HG03097 (cell line): Measurements from ENCODE around the gene FBXO34.

ENCODE experiments used
- ATAC-seq: cut with Tn5 transposase; IDR thresholded peaks from one replicate; pipeline ENCODE4 v1.9.1; 2021; ENCODE audit not compliant: unreplicated experiment, low FRiP score

Gene FBXO34, protein sequence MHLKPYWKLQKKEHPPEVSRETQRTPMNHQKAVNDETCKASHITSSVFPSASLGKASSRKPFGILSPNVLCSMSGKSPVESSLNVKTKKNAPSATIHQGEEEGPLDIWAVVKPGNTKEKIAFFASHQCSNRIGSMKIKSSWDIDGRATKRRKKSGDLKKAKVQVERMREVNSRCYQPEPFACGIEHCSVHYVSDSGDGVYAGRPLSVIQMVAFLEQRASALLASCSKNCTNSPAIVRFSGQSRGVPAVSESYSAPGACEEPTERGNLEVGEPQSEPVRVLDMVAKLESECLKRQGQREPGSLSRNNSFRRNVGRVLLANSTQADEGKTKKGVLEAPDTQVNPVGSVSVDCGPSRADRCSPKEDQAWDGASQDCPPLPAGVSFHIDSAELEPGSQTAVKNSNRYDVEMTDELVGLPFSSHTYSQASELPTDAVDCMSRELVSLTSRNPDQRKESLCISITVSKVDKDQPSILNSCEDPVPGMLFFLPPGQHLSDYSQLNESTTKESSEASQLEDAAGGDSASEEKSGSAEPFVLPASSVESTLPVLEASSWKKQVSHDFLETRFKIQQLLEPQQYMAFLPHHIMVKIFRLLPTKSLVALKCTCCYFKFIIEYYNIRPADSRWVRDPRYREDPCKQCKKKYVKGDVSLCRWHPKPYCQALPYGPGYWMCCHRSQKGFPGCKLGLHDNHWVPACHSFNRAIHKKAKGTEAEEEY

DNA sequence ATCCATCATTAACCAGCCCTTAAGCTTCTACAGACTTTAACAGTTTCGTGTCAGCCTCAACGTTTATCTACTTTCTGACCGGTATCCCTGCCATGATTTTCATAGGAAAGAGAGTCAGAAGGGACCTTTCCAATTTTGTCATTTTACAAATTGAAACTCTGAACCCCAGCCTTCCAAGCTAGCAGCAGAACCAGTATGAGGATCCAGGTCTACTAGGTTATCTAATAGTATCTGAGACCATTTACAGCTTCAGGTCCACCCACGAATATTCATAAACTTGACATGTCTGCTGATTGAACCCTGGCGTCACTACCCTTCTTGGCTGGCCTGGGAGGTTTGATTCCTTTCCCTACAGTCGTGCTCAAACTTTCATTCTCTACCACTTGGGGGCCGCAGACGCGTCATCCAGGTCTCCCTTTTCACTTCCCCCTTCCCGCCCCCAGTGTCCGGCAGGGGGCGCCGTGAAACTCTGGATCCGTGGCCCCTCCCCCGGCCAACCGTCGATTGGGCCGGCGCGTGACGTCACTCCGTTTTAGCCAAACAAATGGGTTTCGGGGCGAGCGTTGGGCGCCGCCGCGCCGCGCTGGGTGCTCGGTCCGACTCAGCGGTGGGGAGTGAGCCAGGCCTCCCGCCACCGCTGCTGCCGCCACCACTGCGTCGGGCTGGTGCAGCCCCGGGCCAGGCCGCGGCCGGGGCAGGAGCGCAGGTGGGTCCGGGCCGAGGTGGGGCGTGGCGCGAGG, at the start of gene FBXO34:
TSS of gene FBXO34 (plus strand) at position 590 of the 740 bp plus-strand sequence. CDS start 78,970 bp downstream, outside the sequence.
- ATAC-seq: peak; percentile 79

DNA sequence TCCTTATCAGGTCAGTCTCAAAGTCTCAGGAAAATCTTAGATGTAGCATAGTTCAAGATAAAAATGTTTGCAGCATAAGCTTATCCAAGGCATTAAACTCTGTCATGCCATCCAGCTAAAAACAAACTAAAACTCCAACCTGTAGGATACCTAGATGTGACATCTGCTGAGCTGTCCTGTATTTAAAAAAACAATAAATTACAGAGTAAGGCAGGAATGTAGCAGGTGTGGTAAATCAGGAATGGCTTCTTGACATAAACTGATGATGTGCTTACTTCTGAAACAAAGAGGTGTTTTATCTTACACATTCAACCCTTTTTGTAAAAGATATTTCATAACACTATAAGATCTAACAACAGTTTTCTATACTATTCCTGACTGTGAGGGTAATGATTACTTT, 49.3 kb upstream of the FBXO34 start:
- no peak for ATAC-seq

DNA sequence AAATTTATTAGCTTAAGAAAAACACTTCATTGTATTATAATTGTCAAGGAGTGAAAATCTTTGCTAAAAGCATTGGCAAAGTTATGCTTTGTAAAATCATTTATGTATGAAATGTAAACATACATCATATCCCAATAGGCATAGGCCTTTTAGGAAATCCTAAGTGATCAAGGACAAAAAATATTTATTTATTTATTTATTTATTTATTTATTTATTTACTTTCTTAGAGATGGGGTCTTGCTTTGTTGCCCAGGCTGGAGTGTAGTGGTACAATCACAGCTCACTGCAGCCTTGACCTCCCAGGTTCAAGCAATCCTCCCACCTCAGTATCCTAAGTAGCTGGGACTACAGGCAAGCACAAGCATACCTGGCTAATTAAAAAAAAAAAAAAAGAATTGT, 47.9 kb upstream of the FBXO34 start:
- ATAC-seq: no peak

DNA sequence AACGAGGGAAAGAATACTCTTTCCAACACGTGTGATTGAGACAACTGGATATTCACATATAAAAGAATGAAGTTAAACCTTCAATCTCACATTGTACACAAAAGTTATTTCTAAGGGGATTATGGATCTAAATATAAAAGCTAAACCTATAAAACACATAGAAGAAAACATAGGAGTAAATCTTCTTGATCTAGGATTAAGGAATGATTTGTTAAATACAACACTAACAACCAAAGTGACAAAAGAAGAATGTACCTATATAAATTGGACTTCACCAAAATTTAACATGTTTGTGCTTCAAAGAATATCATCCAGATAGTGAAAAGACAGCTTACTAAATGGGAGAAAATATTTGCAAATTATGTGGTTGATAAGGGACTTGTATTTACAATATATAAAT, 43.0 kb upstream of the FBXO34 start:
- ATAC-seq: no peak

DNA sequence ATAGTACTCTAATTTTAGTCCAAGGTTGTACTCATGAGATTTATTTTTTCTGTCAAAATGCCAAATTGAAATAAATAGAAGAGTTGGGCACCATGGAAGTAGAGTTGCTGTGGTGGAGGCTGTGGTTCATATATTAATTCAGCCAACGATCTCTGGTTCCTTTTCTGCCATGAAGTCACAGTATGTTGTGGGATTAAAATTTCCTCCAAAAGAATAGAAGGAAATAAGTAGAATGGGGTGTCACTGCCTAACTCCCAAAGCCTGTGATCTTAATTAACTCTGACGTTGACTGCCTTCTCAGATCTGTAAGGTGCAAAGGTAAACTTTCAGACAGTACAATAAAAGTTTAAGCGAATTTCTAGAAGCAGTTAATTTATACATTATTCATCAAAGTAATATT, 37.6 kb upstream of the FBXO34 start:
- ATAC-seq: no peak

DNA sequence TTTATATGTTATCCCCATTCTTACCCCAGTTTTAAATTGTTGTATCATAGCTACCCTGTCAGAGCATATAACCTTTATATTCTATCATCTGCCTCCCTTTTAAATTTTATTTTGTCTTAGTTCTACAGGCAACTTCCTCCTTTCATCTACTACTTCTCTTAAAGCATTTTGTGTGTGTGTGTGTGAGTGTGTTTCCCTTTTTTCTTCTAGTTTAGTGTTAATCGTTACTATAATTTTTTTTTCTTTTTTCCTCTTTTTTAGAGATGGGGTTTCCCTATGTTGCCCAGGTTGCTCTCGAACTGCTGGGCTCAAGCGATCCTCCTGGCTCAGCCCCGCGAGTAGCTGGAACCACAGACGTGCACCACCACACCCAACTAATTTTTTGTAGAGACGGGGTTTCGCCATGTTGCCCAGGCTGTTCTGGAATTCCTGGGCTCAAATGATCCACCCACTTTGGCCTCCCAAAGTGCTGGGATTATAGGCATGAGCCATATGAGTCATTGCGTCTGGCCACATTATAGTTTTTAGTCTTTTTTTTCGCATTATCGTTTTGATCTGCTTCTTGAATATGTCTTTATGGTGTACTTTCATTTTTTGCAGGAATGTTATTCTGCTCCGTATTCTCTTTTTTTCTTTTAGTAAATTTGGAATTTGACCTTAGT, 33.1 kb upstream of the FBXO34 start:
- no peak for ATAC-seq

DNA sequence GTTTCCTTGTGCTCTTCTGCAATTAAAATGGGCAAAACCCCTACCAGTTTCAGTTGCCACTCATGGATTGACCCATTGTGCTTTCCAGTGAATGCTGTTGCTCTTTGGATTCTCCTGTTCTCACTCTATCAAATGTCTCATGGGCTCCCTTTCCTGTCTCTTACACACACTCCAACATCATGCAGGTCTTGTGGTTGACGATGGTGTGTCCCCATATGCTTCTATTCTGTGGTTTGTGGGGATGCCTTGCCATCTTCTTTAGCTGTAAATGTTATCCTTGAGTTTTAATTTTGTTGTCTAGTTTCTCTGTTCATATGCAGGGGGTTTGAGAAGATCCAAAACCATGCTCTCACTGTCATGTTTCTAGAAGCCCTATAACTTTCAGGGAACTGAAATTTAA, 31.9 kb upstream of the FBXO34 start:
- ATAC-seq: no peak

DNA sequence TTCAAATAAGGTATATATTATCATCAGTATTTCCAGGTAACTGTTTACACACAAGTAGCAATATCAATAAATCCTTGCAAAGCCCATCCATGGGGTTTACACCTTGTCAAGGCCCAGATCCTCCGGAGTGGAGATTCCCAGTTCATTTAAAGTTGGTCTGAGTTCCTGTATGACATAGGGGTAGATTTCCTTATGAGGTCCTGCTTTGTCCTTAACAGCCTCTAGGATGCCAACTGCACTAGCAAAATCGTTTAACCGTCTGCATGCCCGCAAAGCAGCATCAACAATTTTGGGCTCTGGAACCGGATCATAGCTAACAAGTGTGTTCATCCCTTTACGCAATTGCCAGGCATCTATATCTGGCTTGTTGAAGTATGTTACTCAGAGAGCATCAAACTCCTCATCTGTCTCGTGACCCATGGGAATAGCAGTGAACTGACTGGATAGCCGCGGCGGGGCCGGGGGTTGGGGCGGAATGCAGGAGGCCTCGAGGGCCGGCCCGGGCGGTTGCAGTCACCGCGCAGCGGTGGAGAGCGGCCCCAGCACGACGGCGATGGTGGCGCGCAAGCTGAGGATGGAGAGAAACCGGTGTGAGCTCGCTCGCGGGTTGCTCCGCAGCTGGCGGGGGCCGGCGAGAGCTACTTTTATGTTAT, 30.6 kb upstream of the FBXO34 start:
- ATAC-seq: no peak

DNA sequence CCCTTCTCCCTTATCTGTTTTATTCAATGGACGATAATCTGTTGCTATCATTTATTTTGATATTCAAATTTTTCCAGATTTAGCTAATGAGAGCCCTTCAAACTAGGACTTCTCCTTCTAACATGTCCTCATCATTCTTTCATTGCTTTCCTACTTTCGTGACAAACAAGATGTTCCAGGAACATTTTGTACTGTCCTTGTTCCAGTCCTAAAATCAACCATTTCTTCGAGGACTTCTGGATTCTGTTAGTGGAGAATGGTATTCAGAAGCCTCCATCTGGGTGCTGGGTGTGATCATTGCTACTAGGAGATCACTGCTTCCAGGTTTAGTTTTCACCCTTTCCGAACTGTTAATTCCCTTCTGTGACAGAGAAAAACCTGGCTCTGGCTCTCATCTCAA, 29.5 kb upstream of the FBXO34 start:
- ATAC-seq: no peak

DNA sequence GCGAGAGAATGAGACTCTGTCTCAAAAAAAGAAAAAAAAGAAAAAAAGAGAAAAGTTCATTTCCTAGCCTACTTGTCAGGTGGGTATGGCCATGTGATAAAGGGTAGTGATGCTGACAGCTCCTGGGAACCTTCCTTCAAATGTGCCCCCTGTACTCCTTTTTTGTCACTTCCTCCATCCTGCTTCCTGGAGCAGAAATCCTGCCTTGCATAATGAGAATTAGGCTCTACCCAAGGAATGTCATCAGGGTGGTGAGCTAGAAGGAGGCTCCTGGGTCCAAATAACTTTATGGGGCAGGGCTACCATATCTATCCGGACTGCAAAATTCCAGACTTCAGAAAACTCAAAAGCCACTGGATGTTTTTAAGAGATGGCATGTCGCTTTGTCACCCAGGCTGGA, 27.8 kb upstream of the FBXO34 start:
- no peak for ATAC-seq

DNA sequence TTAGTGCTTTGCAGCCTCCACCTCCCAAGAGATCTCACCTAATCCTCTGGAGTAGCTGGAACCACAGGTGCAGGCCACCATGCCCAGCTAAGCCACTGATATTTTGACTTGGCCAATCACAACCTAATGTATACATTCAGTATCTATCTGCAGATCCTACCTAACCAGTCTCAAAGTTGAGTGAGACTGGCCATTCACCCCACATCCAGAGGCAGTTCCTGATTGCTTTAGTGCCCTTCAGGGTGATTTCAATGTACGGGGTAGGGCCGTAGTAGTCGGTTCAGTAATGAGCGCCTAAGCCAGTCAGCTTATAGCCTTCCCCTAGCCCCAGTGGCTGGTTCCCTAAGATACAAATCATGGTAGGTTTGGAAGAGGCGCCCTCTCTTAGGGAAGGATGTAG, 27.4 kb upstream of the FBXO34 start:
- ATAC-seq: no peak

DNA sequence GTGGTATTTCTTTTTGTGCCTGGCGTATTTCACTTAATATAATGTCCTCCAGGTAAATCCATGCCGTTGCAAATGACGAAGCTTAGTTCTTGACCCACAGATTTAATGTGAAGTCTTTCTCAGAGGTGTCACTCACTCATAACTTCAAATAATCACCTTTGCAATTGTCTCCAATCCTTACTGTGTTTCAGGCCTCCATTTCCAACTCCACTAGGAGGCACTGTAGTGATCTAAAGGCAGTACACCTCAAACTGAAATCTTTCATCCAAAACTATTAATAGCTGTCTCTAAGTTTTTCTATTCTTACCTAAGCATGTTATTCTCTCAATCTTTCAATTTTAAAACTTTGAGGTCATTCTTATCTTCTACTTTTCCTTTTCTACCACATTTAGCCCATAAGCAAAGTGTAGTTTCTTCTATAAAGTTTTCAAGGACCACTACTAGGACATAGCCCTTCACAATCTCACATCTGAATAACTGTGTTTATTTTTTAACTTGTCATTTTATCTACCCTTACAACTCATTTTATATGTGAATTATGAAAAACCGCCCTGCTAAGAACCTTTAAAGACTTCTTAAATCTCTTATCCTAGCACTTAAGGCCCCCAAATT, 25.5 kb upstream of the FBXO34 start:
- ATAC-seq: no peak

DNA sequence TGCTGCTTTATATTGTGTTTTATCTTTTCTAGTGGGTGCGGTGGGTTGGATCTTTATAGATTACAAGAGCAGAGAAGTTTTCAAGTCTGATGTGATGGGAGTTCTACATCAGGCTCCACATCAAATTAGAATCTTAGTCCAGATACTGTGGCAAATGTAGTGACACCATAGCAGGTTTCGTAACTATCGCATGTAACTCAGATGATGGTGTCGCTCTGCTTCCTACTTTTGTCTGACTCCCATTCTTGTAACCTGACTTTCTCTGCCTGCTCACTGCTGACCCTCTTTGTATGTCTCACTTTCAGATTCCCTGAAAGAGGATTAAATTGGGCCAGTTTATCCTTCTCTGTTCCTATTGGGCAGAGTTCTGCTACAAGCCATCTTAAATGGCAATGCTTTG, 22.8 kb upstream of the FBXO34 start:
- no peak for ATAC-seq

DNA sequence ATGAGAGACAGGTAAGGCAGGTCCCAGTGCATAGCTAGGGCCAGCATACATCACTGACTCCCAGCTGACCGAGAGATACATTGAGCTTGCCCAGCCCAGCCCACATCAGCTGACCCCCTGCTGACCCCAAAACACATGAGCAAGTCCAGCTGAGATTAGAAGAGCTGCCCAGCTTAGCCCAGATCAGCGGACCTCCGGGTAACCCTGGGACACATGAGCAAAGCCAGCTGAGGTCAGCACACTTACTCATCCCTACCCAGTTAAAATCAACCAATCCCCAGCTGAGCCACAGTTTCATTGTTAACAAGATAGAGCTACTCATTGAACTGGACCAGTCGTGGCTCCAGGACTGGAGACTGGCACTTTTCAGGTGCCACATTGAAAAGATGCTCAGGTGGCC, 21.8 kb upstream of the FBXO34 start:
- no peak for ATAC-seq

DNA sequence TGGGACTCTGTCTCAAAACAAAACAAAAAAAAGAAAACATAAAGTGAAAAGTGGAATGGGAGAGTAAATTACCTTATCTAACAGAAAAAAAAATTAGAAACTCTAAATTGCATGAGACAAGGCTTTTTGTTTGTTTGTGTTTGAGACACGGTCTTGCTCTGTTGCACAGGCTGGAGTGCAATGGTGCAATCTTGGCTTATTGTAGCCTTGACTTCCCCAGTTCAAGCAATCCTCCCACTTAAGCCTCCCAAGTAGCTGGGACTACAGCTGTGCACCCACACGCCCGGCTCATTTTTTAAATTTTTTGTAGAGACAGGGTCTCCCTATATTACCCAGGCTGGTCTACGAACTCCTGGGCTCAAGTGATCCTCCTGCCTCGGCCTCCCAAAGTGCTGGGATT, 17.9 kb upstream of the FBXO34 start:
- no peak for ATAC-seq

DNA sequence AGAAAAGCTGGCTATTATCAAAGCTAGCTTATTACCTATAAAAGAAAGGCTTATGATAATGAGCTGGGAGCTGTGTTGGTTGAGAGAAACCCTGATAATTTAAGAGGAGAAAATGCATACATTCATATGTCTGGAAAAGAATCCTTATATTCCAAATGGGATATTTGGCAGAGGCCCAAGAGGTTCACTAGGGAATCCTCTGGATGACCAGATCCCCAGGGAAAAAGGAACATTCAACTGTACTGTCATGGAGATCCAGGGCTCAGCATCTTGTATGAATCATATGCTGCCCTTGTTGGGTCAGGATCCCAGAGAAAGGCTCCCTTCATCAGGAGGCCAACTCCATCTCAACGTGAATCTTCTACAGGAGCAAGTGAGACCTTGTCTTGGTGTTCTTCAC, 16.6 kb upstream of the FBXO34 start:
- ATAC-seq: no peak

DNA sequence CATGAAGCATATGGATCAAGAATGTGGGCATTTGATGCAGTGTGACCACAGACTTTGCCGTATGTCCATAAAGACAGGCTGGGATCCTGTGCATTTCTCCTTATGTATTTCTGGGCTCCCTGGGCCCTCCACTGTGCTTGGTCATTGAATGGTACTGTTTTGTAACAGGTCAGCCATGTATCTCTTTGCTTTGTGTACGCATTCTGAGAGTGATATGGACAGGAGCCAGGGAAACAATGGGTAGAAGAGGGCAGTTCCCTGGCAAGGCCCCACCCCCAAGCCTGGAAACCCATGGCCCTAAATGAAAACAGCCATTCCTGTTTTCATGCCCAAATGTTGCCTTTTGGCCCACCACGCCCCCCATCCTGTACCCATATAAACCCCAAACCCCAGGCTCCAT, 15.2 kb upstream of the FBXO34 start:
- no peak for ATAC-seq

DNA sequence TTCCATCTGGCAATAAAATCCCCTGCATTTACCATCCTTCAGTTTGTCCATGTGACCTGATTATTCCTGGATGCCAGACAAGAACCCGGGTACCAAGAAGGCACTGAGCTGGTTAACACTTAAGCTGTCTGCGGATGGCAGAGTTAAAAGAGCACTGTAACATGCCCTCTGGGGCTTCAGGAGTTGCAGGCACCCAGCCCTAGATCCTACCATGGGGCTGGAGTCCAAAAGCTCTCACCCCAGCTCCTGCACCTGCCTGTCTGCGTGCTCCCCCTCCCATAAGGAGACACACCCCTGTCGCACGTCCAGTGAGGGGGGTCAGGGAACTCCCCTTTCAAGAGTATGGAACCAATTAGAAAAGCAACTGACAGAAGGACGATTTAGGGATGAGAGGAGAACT, 14.6 kb upstream of the FBXO34 start:
- no peak for ATAC-seq

DNA sequence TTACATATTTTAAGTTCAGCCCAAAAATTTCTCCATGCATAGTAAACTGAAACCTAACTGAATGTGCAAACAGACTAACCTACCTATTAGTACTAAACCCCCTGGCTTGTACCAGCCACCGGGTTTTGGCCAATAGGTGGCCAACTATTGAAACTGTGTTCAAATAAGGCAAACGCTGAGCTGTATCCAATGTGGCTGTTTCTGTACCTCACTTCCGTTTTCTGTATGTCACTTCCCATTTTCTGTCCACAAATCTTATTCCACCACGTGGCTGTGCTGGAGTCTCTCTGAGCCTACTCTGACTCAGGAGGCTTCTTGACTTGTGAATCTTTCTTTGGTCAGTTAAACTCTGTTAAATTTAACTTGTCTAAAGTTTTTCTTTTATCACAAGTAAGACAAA, 6.0 kb upstream of the FBXO34 start:
- no peak for ATAC-seq

DNA sequence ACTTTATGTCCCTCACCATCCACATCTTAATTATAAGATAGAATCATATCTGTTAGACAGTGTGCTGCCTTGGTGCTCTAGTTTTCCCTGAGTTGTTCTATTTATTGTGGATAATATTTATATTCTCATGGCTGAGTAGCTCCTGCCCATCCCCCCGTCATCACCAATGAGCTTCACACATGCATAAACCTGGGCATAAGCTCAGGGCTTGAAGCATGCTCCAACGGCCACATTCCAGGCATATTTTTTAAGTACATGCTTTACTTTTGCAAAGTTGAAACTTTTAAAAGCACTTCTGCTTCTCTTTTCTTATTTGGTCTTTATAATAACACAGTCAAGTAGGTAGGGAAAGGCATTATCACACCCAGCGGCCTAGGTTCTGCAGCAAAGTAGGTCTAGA, 3.4 kb upstream of the FBXO34 start:
- ATAC-seq: no peak
